Skin epidermis (tissue), 12 donors: ENCODE results near the gene TTC13.

Experiments used
- H3K27ac ChIP-seq, 21 experiments: fragments of 200-600 bp; sonication (generic) in 11 of 21; one replicate each; pipeline ENCODE4 v1.5.0; 2020; ENCODE audit warnings: mild to moderate bottlenecking in 3 of 21, inconsistent platforms in 2 of 21, moderate library complexity in 2 of 21
- H3K4me3 ChIP-seq, 7 experiments: fragments of 200-600 bp; sonication (generic) in 2 of 7; one replicate each; pipeline ENCODE4 v1.5.0; 2020; ENCODE audit warnings: inconsistent platforms in 2 of 7, mild to moderate bottlenecking in 2 of 7, moderate library complexity in 1 of 7

TTC13 gene

DNA sequence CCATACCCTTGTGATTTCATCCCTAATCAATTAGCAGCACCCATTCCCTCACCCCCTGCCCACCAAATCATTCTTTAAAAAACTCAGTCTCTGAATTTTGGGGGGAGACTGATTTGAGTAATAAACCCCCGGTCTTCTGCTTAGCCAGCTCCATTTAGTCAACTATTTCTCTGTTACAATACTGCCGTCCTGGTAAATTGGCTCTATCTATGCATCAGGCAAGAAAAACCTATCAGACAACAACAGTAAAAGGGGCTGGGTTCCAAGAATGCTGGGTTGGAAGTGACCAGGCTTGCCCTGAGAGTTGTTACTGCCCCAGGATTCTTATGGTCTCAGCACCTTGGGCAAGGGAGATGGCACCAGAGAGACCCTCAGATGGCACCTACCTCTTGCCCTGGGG is 94.0 kb downstream of the TTC13 start:
- H3K27ac ChIP-seq, result no peak overlapping the region
- no peak overlapping the region for H3K4me3 ChIP-seq

GRCh38 chr1:230883967-230884366 is 94.7 kb downstream of the TTC13 start:
- Histone ChIP-seq H3K4me3 (no peak overlapping the region), H3K27ac (no peak overlapping the region)

DNA sequence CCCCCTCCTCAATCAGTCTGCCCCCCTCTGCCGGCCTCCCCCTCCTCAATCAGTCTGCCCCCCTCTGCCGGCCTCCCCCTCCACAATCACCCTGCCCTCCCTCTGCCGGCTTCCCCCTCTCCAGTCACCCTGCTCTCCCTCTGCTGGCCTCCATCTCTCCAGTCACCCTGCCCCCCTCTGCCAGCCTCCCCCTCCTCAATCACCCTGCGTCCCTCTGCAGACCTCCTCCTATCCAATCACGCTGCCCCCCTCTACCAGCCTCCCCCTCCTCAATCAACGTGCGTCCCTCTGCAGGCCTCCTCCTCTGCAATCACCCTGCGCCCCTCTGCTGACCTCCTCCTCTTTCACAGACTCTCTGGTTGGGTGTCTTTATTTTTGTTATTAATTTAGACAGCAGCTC is 98.9 kb downstream of the TTC13 start:
- Histone ChIP-seq H3K4me3 (no peak overlapping the region), H3K27ac (peak overlapping the region in 2 of 21 experiments; percentile 36 to 60)

DNA sequence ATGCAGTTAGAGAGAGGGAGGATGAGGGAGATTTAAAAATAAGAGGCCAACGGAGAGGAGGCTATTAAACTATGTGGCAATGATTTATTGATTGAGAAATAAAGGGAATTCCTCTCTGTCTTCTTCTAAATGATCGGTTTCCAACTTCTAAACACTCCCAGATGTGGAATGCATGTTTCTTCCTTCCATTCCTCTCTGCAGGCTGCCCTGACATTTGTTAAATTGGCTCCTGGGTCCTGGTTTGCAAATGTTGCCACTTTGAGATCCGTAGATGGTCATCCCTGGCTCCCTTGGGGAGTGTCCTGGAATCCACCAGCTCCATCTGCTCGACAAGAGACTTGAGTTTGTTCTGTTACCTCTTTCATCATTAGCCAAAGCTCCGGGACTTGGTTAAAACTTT is 100.1 kb downstream of the TTC13 start:
- Histone ChIP-seq H3K4me3 (no peak overlapping the region), H3K27ac (peak overlapping the region in 7 of 21 experiments; percentile 21 to 70 (median 58))

- no peak overlapping the region for H3K4me3 ChIP-seq
- peak overlapping the region in 10 of 21 experiments; percentile 12 to 70 (median 24) for H3K27ac ChIP-seq
These were observed 100.6 kb downstream of the TTC13 start for GRCh38 chr1:230877924-230878590.

DNA sequence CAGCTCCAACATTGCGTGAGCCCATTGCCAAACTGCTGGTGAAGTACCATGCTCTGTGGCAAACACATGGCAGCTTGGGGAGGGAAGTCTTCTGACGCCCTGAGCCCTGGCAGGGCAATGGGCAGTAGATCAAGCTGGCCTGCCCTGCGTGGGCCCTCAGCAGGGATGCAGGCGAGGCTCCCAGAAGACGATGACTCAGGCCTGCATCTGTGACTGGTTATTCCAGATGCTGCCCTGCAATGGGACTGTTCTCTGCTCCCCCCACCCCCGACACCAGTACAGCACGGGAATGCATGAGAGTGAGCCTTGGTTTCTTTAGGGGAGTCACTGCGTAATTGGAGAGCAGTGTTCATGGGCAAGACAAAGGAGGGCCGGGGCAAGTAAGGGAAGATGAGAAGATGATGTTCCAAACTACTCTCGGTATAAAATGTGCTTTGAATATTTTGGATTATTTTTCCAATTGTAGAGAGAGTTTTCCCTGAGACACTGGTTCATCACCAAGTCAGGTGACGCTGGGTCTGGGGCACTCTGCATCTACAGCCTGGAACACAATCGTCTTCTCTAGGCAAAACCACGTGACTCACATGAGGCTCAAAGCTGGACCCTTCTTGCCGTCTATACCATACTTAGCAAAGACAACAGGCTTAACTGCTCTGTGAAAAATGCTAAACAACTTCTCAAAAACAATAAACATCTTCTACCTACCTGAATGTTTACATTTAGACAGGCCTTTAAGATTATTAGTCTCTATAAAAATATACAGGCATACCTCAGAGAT is 101.3 kb downstream of the TTC13 start:
- H3K4me3 ChIP-seq, result no peak overlapping the region
- H3K27ac ChIP-seq, result peak overlapping the region in 7 of 21 experiments; percentile 20 to 70 (median 51)

DNA sequence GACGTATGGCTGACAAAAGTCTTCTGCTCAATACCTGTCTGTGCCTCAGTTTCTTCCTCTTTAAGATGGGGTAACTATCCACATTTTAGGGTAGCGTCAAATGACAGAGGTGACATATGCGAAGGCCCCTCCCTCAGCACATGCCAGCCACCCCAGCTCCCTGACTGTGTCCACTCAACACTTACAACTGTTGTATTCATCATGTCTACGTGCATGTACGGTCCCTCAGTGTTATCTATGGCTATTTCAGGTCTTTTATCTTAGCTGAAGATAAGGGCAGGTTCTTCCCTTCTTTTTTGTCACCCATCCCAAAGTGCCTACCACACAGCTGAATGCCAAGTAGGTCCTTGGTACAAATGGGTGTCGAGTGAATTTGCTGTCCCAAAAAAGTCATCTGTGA is 102.0 kb downstream of the TTC13 start:
- no peak overlapping the region for H3K4me3 ChIP-seq
- peak overlapping the region in 4 of 21 experiments; percentile 38 to 63 (median 54) for H3K27ac ChIP-seq

DNA sequence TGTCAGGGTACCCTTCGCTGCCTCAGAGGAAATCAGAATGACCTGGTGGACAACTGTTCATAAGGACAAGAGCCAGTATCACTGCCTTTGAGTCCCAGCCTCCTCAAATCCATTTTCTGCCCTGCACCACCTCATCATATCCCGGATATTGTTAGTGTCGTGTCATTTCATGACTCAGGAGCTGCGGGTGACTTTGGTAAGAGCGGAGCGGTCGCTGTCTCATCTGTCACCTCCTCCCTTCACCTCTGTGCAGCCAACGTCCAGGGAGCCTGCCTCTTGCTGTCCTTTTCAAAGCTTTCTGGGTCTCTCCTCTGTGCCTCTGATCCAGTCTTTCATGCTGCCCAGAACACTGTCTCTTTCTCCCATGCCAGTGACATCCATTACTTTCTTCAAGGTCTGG is 103.3 kb downstream of the TTC13 start:
- no peak overlapping the region for H3K4me3 ChIP-seq

DNA sequence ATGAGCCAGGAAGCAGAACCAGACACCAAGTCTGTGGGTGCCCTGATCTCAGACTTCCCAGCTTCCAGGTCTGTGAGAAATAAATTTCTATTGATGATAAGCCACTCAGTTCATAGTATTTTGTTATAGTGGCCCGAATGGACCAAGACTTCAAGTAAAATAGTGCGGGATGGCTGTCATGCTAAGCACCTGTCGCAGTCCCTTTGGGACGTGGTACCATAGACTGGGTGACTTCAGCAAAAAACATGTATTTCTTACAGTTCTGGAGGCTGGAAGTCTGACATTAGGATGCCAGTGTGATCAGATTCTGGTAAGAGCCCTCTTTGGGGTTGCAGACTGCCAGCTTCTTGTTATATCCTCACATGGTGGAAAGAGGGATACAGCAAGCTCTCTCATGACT is 107.7 kb downstream of the TTC13 start:
- Histone ChIP-seq H3K27ac (no peak overlapping the region), H3K4me3 (no peak overlapping the region)

More for the DNA sequence above, 103.3 kb downstream of the TTC13 start:
- H3K27ac ChIP-seq, result no peak overlapping the region

GRCh38 chr1:230869500-230869899 is 109.2 kb downstream of the TTC13 start:
- Histone ChIP-seq H3K4me3 (no peak overlapping the region), H3K27ac (peak overlapping the region in 7 of 21 experiments; percentile 73 to 97 (median 90))

DNA sequence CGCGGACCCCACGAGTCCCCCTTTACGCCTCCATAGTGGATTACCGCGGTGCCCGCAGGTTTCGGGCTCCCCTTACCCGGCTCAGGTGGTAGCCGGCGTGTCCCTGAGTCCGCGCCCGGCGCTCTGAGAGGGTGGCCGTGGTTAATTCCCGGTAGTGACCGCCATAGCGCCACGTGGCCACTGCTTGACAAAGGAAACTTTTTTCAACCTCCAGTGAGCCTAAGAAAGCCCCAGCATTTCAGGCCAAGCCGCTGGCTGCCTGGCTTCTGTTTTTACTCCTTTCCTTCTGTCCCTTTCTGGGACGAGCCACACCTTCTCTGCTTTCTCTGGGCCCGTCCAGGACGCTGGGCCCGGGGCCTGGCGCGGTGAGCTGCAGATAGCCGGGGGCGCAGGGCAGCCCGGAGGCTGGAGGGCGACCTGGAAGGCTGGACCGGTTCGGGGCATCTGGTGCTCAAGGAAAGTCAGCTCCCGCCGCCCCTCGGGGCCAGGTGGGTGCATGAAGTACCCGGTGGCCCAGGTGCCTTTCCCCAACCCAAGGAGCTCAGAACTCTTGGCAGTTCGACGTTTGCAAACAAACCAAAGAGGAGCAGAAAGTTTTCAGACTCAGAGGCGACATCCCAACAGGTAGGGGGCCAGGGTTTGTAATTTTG is 109.8 kb downstream of the TTC13 start:
- Histone ChIP-seq H3K27ac (peak overlapping the region; percentile 59 to 97 (median 87)), H3K4me3 (peak overlapping the region; percentile 70 to 98 (median 91))

- Histone ChIP-seq H3K27ac (peak within 1 kb of the TSS; percentile 60 to 97 (median 87)), H3K4me3 (peak within 1 kb of the TSS; percentile 70 to 98 (median 91))
These were observed 110.5 kb downstream of the TTC13 start, which contains the start of gene C1orf198 for GRCh38 chr1:230867903-230868735. Gene C1orf198, minus strand, starts transcription at chr1:230868521. Its CDS starts 9 bp downstream, at chr1:230868512.

DNA sequence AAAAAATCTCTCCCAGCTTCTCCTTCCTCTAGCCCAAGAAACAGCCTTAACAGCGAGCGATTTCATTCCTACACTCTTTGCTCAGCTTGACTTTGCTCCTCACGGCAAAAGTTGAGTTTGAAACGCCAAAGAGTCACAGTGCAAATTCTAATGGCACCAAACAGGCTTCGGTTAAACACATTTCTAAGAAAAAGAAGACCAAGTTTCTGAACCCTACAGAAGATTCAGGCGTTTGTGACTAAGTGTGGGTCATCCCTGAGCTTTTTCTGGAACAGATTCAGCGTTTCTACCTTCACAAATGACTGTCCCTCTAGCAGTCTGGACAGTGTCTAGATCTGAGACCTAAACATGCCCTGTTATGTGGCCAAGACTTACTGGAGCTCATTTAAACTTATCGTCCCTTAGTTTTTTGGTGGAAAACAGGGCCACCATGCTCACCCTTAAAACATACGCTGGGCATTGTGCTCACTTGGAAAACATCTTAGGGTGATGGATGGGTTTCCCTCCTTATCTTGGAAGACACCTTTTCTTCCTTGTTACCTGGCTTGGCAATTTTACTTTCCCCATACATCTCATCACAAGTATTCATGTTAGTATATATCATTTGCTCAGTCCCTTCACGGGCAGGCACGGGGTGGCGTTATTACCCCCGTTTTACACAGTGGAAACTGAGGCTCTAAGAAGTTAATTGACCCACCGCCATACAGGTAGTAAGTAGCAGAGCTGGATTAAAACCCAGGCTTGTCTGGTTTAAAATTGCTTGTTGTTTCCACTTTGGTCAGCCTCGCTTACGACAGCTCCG is 111.4 kb downstream of the TTC13 start:
- H3K27ac ChIP-seq, result peak overlapping the region; percentile 41 to 97 (median 87)

DNA sequence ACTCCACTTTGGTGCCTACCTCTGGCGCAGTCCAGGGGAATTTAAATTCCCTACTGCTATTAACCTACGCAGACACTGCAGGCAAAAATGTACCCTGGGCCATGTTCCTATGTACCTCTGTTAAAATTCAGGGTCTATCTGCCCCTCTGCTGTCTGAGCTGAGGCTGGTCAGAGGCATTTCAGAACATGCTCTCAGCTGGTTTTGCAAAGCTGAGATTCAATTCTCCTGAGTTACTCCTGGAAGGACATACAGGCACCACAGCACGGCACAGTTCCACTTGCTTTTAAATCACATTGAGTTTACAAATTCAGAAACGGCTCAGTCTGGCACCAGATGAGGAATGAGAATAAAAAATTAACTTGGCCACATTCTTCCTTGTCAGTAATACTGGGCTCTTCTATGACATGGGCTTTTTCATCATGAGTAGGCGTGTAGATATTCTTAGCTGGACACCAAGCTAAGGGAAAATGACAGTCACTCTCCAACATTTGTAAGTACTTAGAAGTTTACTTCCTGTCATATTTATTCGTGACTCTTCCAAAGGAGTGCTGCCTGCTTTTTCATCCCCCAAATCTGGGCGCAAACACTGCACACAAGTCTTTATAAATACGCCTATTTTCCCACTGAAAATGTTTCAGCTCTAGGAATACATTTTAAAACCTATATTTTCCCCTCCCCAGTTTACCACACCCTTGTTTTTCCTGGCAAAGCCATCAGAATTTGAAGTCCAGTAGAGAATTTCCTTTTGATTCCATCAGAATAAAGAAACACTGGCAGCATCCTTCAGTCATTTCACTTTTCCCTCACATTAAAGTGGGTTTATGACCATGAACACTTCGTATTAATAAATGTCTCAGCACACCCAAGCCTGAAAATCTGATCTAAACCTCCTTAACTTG is 112.2 kb downstream of the TTC13 start:
- H3K27ac ChIP-seq, result peak overlapping the region in 16 of 21 experiments; percentile 79 to 97 (median 90)

More for the DNA sequence above, 111.4 kb downstream of the TTC13 start:
- H3K4me3 ChIP-seq, result peak overlapping the region; percentile 70 to 98 (median 91)

DNA sequence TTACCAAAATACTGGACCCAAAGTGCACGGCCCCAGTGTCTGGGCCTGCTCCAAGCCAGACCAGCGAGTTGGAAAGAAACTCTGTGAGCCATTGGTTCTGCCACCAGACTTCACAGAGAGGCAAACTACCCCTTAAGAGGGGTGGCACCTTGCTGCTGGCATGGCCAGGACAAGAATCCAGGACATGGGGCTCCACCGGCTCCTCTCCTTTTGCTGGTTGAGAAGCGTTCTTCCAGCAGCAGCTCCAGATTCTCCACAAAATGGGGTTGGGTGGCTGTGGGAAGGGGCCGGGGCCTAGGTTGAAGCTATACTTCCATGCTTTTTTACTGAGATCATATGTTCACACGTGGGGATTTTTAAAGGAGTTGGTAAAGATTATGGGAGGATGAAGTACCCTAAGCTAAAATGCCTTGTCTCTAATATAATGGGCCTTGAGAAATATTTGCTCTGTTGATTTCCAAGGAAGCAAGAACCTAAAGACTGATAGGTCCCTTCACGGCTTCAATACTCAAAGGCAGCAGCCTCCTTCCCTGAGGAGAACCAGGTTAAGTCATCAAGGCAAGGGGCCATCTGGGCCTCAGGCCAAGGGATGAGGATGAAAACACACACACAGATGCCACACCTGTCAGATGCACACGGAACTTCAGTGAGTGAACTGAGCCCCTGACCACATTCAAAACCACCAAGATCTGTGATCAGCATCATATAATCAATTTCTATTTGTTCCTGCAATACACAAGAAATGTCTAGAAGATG is 113.4 kb downstream of the TTC13 start:
- Histone ChIP-seq H3K4me3 (no peak overlapping the region), H3K27ac (peak overlapping the region in 7 of 21 experiments; percentile 6 to 97 (median 41))

More for the DNA sequence above, 112.2 kb downstream of the TTC13 start:
- H3K4me3 ChIP-seq, result peak overlapping the region; percentile 70 to 98 (median 91)

GRCh38 chr1:230864441-230864840 is 114.2 kb downstream of the TTC13 start:
- peak overlapping the region in 5 of 21 experiments; percentile 2 to 69 (median 31) for H3K27ac ChIP-seq
- H3K4me3 ChIP-seq, result no peak overlapping the region

- H3K4me3 ChIP-seq, result no peak overlapping the region
- peak overlapping the region in 13 of 21 experiments; percentile 2 to 69 (median 27) for H3K27ac ChIP-seq
These were observed 115.2 kb downstream of the TTC13 start for GRCh38 chr1:230863449-230863848.
